GM21390 (cell line): ENCODE measurements around the gene INF2.
"Not testable (repeated sequence)": the region's sequence is repeated elsewhere in the genome, so short reads cannot be mapped to it uniquely, and the experiment has no call there.

ENCODE experiments used
- ATAC-seq: cut with Tn5 transposase; IDR thresholded peaks from one replicate; pipeline ENCODE4 v1.9.1; 2021; ENCODE audit not compliant: unreplicated experiment

The INF2 gene

DNA sequence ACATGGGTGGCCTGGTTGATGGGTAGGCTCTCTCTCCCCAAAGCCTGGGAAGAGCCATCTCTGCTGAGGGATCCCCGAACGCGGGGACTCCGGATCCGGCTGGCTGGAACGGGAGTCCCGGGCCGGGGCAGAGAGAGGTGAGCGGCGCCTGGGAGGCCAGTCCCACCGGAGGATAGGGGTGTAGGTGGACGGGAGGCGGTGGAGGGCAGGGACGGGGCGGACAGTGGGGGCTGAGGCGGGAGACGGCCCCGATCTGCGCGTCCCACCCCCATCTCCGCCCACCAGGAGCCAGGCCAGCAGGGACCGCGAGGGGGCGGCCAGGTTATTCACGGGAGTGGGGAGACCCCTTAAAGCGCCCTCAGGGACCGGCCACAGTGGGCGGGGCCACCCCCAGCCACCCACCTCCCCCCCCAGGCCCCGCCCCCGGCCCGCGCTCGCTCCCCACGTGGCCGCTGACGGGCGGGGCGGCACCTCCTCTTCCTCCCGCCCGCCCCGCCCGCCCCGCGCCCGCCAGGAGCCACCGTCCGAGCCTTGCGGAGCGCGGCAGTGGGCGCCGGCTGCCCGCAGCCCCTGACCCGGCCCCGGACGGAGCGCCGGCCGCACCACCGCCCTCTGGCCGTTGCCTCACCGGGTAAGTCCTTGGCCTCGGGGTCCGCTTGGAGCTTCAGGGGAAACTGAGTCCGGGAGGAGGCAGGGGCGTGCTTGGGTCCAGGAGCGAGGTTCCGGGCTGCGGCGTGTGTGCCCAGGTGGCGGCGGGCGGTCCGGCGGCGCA is at the start of gene INF2:
INF2 (plus strand) TSS at position 510 of the 772 bp plus-strand sequence. CDS start 11,748 bp downstream, outside the sequence.
- ATAC-seq = peak; percentile 46

DNA sequence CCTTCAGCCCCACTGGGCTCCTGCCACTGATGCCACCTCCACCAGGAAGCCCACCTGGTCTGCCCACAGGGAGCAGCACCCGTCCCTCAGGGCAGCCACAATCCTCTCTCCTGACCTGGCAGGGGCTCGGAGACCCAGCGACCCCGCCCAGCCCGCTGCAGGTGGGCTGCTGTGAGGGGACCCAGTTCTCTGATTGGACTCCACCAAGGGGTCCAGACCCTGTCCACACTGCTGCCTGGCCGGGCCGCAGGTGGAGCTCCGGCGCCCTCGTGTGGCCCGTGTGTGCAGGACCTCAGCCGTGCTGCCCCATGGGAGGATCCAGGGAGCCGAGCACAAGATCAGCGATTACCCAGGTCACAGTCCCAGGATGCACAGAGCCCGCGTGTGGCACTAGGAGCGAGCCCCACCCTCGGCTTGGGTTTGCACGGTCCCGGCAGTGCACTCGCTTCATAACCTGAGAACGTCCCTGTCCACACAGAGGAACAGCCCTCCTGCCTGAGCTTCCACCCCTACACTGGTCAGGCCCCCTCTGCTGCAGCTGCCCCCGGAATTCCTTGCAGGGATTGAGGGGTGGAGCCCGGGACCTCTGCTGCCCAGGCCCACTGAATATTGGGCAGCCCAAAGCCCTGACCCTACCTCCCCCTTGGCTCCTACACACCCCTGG is 49.4 kb upstream of the INF2 start:
- ATAC-seq = no peak

DNA sequence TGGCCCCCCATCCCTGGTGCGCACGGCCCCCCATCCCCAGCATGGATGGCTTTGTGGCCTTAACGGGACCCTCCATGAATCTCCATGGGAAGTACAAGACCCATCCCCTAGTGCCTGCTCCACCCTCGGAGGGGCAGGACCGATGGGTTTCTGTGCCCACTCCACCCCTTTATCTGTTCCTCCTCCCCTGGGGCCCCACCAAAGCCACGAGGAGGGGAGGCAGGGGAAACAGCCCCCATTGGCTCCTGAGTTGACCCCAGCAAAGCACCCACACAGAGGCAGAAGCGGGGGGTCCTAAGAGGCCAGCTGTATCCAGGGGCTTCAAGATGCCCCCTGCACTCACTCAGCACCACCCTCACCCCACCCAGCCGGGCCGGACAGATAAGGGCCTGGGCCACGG is 48.7 kb upstream of the INF2 start:
- no peak for ATAC-seq

DNA sequence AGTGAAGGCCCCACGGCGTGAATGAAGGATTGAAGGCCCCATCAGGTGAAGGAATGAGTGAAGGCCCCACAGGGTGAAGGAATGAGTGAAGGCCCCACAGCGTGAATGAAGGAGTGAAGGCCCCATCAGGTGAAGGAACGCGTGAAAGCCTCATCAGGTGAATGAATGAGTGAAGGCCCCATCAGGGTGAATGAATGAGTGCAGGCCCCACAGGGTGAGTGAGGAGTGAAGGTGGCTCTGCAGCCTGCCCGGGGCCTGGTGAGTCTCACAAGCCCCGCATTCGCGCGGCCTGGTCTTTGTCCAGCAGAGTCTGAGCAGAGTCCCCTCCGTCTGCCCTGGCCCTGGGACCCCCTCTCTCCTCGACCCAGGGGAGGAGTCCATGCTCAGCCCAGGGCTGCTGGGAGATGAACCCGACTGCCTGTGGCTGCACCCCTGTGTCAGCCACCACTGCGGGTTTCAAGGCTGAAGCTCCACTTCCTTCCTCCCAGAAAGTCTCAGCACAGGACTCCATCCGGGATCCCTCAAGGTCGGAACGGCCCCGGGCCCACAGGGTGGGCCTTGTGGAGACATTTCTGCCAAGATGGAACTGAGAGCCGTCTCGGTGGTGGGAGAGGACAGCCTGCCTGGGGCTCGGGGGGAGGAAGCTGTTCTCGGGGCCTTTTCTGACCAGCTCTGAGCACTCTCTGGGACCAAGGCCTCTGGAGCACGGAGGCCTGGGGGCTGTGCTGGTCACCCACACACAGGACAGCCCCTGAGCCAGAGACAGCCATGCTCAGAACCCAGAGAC is 47.5 kb upstream of the INF2 start:
- ATAC-seq = no peak

DNA sequence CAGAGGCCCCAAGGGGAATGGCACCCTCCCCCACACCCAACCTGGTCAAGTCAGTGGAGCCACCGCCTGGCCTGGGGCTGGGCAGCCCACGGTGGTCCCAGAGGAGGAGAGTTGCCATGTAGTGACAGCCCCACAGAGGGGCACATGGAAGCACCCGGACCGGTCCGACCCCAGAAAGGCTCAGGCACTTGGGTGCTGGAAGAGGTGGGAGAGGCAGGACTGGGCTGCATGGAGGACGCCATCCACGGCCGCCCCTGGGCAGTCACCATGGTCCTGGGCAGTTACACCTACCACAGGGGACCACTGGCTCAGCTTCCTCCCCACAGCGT is 46.9 kb upstream of the INF2 start:
- no peak for ATAC-seq

DNA sequence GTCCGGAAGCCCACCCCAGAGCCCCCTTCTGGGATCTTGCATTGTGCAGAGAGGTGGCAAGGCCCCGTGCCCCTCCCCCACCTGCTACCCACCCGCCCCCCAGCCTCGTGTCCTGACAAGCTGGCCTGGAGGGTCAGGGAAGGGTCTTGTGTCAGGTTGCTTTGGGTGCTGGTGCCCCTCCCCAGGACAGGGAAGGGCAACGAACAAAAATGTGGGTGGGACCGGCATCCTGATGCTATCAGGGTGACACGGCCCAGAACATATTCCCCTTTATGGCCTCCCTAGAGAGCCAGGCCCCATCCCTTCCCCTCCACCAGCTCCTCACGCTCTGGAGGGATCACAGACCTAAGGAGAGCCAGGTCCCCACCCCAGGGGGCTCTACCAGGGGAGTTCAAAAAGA is 46.1 kb upstream of the INF2 start:
- ATAC-seq = no peak

DNA sequence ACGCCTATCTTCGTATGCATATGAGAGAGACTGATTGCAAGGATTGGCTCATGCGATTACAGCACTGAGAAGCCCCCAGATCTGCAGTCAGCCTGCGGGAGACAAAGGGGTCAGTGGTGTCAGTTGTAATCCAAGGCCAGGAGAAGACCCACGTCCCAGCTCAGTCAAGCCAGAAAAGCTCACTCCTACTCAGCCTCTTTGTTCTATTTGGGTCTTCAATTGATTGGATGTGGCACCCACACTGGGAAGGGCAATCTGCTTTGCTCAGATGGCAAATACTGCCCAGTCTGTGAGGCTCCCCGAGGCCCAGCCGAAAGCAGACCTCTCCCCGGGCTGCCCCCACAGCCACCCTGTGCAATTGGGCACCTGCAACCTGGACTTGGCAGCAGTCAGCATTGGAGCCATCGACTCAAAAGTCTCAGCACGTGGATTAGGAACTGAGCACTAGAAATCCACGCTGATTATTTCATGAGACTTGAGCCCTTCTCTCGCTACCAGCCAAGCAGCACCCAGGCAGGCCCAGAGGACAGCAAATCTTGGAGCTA is 45.3 kb upstream of the INF2 start:
- no peak for ATAC-seq

DNA sequence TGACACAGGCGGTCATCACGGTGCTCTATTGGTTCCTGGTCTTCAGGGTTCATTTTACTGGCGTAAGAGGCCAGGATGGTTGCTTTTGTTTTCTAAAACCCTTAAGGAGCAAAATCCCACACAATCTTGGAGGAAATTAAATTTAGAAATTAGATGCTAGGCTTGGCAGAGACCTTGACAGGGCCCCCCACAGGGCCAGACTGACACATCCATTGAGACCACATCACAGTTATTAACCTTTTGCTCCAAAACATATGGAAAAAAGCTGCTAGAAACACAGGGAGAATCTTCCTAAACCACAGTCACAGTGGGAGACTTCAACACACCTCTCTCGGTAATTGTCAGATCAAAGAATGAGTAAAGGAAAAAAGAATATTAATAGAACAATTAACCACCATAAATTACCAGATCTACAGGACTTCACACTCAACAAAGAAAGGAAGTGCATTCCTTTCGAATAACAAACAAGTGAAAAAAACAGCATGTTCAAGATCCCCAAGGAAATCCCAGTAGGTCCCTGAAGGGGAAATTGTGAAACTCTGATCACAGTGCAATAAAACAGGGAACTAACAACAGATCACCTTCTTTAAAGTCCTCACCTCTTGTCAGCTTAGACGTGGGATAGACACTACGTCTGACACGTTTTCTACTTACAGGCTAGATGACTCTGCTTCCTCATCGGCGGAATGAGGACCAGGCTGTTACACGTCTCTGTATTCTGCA is 44.6 kb upstream of the INF2 start:
- ATAC-seq = no peak

DNA sequence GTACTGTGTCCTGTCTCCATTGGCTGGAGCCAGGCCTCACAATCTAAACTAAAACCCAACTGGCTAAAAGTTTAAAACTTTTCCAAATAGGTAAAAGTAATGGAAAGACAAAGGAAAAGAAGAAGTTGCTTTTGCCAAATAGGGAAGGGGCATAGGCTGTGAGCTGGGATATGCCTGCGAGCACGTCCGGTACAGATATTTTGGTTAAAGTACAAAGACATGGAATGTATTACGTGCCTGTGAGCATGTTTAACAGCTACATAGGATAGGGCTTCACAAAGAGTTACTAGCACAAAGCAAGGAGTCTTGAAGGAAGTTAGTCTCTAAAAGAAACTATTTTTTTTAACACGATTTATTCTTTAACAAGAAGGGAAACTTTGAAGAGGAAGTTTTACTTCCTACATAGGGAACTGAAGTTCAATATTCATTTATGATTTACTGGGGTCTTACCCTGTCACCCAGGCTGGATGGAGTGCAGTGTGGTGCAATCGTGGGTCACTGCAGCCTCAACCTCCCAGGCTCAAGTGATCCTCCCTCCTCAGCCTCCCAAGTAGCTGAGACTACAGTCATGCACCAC is 41.9 kb upstream of the INF2 start:
- ATAC-seq = no peak

DNA sequence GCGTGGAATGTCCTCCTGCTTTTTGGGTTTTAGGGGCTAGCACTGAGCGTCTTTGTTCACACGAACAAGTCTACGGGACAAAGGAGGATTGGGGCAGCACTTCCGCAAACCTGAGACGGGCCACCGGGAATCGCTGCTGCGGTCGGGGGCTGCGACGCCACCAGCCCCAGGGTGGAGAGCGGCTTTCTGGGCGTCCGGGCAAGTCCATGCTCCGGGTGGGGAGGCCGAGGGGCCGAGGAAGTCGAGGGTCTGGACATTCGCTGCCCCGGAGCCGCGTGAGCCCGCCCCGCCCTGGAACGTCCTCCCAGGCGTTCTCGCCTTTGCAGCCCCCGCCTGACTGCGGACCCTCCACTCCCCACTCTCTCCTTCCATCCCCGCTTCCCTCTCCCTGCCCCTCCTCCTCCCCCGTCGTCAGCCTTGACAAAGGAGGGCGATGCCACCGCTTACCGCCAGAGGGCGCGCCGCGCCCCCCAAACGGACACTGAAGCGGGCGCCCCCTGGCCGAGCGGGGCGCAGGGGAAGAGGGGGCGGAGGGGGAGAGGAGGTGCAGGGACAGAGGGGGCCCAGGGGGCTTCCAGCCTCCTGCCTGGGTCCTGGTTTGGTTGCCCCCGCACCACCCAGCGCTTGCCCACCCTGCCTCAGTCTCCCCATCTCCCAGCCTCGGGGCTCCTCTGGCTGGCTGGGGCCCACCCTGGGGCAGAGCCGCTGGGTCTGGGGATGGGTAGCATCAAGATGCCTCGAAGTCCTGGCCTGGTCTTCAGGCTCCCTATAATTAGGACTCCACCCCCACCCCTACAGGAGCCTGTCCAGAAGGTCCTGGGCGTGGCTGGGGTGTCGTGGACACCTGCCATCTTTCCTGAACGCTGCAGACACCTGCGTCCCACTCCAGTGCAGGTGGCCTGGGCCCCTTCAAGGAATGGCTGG is 39.1 kb upstream of the INF2 start:
- ATAC-seq = no peak

DNA sequence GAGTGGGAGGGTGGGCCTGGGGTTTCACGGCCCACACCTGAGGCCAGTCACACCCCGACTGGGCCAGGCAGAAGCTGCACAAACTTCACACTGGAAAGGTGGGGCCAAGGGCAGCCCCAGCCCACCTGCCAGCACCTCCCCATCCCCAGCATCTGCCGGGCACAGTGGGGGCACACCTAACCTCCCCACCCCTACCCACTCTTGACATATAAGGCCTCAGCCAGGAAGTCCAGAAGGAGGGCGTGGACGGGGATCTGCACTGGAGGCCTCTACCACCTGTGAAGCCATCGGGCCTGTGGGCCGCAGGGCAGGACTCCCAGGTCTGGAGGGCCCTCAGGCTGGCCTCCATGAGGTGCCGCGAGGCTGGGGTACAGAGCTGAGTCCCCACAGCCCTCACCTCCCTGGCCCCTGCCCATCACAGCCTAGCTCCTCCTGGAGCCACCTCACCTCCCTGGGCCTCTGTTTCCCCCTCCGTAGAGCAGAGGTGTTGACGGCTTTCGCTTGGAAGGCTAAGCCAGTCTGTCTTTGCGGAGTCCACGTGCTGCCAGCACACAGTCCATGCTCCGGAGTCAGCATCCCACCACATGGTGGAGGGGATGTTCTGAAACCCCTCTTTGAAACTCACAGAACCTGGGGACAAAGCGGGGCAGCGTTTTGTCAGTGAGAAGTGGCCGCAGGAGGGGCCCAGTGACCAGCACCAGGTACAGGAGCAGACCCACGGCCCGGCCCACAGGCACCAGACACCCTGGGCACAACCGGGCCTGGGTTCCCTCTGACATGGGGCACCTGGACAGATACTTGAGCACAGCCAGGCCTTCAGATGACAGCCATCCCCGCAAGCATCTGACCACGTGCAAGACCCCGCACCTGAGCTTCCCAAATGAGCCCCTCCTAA is 38.2 kb upstream of the INF2 start:
- no peak for ATAC-seq

DNA sequence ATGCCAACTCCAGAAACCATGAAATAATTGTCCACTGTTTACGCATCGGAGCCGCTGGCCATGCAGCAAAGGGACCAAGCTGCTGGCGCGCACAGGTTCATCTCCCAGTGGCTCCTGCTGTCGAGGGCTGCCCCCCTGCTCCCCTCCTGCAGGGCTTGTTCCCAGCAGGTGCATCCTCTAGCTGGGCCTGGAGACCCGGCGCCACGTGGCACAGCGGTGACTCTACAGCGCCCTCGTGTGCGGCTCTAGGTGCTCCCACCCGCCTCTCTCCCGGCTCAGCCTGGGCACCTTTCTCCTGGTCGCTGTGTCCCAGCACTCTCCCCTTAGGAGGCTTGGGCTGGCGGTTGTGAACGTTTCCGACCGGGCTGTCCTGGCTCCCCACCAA is 37.5 kb upstream of the INF2 start:
- ATAC-seq = no peak

DNA sequence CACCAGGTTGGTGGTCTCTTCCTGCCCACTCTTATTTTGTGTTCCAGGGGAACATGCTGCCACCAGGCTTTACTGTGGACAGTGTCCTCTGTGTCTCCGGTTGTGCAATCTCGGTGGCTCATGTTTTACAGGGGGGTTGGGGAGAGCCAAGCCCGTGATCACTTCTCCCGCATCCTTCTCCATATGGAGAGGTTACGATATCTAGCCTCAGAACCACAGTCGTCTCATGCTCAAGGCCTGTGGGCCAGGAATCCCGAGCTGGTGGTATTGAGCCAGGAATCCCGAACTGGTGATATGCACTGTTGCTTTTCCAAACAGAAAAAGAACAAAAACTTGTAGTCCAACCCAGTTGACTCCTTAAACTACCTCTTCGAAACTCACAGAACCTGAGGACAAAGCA is 37.0 kb upstream of the INF2 start:
- no peak for ATAC-seq

DNA sequence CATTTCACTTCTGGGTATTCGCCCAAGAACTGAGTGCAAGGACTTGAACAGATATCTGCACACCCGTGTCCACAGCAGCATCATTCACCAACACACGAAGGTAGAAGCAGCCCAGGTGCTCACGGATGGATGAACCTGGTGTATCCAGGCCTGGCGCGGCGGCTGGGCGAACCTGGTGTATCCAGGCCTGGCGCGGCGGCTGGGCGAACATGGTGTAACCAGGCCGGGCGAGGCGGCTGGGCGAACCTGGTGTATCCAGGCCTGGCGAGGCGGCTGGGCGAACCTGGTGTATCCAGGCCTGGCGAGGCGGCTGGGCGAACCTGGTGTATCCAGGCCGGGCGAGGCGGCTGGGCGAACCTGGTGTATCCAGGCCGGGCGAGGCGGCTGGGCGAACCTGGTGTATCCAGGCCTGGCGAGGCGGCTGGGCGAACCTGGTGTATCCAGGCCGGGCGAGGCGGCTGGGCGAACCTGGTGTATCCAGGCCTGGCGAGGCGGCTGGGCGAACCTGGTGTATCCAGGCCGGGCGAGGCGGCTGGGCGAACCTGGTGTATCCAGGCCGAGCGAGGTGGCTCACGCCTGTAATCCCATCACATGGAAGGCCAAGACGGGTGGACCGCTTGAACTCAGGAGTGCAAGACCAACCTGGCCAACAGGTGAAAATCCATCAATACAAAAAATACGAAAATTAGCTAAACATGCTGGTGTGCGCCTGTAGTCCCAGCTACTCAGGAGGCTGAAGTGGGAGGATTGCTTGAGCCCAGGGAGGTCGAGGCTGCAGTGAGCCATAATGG is 36.1 kb upstream of the INF2 start:
- ATAC-seq = not testable (repeated sequence)

DNA sequence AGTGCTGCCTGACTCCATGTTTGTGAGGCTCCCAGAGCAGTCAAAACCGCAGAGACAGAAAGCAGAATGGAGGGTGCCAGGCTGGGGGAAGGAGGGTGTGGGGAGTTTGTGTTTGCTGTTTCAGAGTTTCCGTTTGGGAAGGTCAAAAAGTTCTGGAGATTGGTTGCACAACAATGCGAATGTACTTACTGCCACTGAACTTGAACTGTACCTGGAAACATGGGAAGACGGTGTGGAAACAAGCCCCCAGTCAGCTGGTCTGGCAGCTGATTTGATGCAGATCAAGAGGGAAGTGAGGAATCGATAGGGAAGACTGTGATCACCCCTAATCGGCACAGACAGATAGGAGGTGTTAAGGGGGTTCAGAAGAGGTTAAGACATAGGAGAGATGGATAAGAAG is 35.3 kb upstream of the INF2 start:
- no peak for ATAC-seq

DNA sequence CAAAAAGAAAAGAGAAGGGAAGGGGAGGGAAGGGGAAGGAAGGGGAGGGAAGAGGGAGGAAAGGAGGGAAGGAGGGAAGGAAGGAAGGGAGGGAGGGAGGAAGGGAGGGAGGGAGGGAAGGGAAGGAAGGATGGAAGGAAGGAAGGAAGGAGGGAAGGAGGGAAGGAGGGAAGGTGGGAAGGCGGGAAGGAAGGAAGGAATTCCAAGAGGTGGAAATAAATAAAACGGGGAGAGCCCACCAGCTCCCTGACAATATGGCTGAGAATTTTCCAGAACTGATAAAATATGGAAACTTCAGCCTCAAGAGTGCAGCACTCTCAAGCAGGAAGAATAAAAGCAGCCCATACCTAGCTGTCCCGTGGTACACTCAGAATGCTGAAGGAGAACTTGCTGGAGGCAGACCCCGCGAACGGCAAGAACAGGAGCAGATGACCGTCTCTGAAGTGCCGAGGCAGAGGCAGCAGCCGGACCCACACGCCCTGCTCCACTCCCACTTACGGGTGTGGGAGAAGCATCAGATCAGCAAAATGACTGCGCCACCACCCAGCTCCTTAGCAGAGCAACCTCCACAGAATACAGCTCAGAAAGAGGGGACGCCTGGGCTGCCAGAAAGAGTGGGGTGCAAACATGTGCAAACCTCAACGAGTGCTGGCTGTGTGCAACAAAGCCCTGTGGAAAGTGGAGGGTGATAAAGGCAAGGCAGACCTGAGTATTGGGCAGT is 34.1 kb upstream of the INF2 start:
- no peak for ATAC-seq

DNA sequence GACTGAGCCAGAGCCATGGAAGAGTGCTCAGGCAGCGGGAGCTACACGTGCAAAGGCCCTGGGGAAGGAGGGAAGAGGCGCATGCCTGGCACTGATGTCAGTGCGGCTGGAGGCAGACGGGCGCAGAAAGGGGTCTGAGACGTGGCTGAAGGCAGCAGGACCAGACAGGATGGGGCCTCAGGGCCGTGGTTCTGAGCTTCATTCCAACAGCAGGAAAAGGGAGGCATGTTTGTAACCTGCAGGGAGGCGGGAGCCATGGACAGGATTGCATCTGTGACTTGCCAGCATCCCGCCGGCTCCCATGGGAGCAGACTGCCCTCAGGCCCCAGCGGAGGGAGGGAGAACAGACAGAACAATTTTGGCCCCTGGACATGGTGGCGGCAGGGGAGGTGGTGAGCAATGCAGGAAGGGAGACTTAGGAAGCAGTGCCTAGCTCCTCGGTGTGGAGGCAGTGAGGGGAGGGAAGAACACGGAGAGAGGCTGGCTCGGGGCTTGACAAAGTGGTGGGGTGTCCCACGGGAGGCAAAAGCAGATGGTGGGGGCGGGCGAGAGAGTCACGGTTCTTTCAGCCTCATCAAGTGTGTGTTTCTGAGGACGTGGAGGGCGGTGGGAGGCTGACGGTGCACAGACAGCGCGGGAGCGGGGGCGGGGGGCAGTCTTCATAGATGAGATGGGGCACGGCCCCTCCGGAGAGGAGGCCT is 33.3 kb upstream of the INF2 start:
- no peak for ATAC-seq
